Sigmoid colon (tissue), 7 donors: Measurements from ENCODE around the gene ANO9. TPM values are rescaled to one million over a fixed set of nuclear protein-coding genes. Genes with fewer than 3 reads are reported as not detected.

ENCODE experiments used
- DNase-seq: peaks from one replicate; pipeline ENCODE4 v3.0.0-alpha.2; 2019
- H3K27ac ChIP-seq, 4 donors: fragments of 200-600 bp; sonication (generic); one replicate each; pipeline ENCODE4 v1.5.1; 2016 to 2019; ENCODE audit warnings: mild to moderate bottlenecking in 1 of 4
- H3K27me3 ChIP-seq, 3 donors: fragments of 200-600 bp; sonication (generic); one replicate each; pipeline ENCODE4 v1.5.1; 2019; ENCODE audit warnings: mild to moderate bottlenecking in 1 of 3
- H3K36me3 ChIP-seq, 4 donors: fragments of 200-600 bp; sonication (generic); one replicate each; pipeline ENCODE4 v1.5.1; 2016 to 2019
- H3K4me1 ChIP-seq, 4 donors: fragments of 200-600 bp; sonication (generic); one replicate each; pipeline ENCODE4 v1.5.1; 2017 to 2019
- H3K4me3 ChIP-seq, 4 donors: fragments of 200-600 bp; sonication (generic); one replicate each; pipeline ENCODE4 v1.5.1; 2017 to 2019; ENCODE audit warnings: mild to moderate bottlenecking in 2 of 4, moderate library complexity in 1 of 4
- H3K9me3 ChIP-seq, 4 donors: fragments of 200-600 bp in 3 of 4; sonication (generic) in 3 of 4; one replicate each; pipeline versions ENCODE4 v1.5.1 to v1.6.1; 2013 to 2019
- EP300 ChIP-seq, 4 donors: sonication (generic); formaldehyde crosslinking; IDR thresholded peaks; one replicate each; pipeline ENCODE4 v1.6.1; 2017; ENCODE audit warnings: antibody characterized with exemption in 4 of 4
- POLR2A ChIP-seq, 2 donors: fragments of 450-650 bp; IDR thresholded peaks; one replicate each; pipeline ENCODE4 v1.6.1; 2016; ENCODE audit warnings: antibody characterized with exemption in 2 of 2, mild to moderate bottlenecking in 2 of 2, moderate library complexity in 2 of 2
- POLR2AphosphoS5 ChIP-seq, 4 donors: sonication (generic); formaldehyde crosslinking; IDR thresholded peaks; one replicate each; pipeline ENCODE4 v1.6.1; 2017; ENCODE audit warnings: antibody characterized with exemption in 4 of 4
- WGBS, 2 donors: extraction: QIAGEN DNeasy Blood & Tissue Kit; methylation state at CpG; one replicate each; pipeline ENCODE4 v1.1.7; 2013; 5-methylcytosine and 5-hydroxymethylcytosine counted together
- intact Hi-C: fragments of 100-400 bp; cut with DNase I; formaldehyde crosslinking; loops from one replicate; pipeline ENCODE4 v1.15.1; 2023
- polyA plus RNA-seq, 3 donors: library from polyadenylated mRNA; stranded (reverse); fragments of 200-250 nt; gene quantifications; one replicate each; pipeline ENCODE4 v1.2.3, GENCODE V29; 2013
- total RNA-seq, 4 donors: library from RNA; depleted of rRNA; stranded (reverse); fragments of >200 nt; gene quantifications; one replicate each; pipeline ENCODE4 v1.1.0, GENCODE V29; 2016
- TF ChIP-seq, protein P1 (sequence below), 4 experiments: fragments of 450-650 bp in 3 of 4; fragments of 200-600 bp in 1 of 4; IDR thresholded peaks; one replicate each; pipeline ENCODE4 v1.5.1; 2016 to 2019; ENCODE audit warnings: antibody characterized with exemption in 4 of 4, mild to moderate bottlenecking in 3 of 4, moderate library complexity in 2 of 4
- donor health status: healthy with polysubstance abuse.
- donor health status: Bipolar disorder and iron deficiency.
- donor health status: healthy.

Gene ANO9
- total and polyA plus RNA-seq, 7 donors, result 0.14 to 123 (median 2.5) TPM

DNA sequence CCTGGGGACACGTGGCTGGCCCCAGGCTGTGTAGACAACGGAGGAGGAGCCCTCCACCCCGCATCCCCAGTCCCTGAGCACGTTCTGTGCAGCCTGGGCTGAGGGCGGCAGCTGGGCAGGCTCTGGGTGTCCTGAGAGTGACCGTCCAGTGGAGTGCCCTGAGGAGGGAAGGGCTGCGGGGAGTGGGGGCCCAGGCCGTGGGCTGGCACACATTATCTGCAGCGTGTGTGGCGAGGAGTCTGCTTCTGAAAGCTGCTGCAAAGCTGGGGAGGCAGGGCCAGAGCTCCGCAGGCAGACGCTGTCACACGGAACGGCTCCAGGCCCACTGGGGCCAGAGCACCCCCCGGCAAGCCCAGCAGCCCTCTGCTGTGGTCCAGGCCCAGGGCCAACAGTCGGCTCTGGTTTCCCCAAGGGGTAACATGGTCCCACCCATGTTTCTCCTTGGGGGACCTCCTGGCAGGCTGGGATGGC, 835 bp upstream of the ANO9 start:
- H3K27ac ChIP-seq, result no peak overlapping the region
- H3K4me1 ChIP-seq, result peaks cover 0 to 2% (median under 1%) of the 10 kb centered on the region in 4 donors
- no peak overlapping the region for H3K4me3 ChIP-seq
- peaks cover 17 to 66% (median 33%) of the 10 kb centered on the region in 3 donors for H3K27me3 ChIP-seq
- DNase-seq, result no peak
- no peaks in the 10 kb centered on the region for H3K36me3 ChIP-seq
- TF ChIP-seq POLR2AphosphoS5 (IDR thresholded peaks at IDR 0.05), result no peak
- no peaks in the 10 kb centered on the region for H3K9me3 ChIP-seq
- 68 to 84% methylated on average over 16 of the region's 16 CpGs for WGBS, 2 donors
- intact Hi-C loops, result no loop called here

DNA sequence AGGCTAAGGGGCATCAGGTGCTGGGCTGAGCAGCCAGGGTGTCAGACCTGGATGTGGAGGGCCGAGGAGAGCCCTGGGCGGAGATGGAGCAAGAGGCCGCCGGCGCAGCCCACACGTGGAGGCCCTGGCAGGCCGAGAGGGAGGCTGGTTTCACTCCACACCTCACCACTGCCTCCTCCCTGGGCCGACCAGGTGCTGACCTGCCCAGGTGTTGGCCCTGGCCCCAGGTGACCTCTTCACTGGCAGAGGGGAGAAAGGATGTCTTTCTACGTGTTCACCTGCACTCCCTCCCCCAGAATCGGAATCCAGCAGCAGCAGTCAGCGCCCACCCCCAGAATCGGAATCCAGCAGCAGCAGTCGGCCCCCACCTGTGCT, 781 bp downstream of the ANO9 start:
- Histone ChIP-seq H3K36me3 (no peaks in the 10 kb centered on the region), H3K4me3 (no peak overlapping the region), H3K27ac (no peak overlapping the region), H3K9me3 (no peaks in the 10 kb centered on the region), H3K4me1 (no peaks in the 10 kb centered on the region), H3K27me3 (peaks cover 17 to 72% (median 33%) of the 10 kb centered on the region in 3 donors)
- no peak for TF ChIP-seq EP300 (IDR thresholded peaks at IDR 0.05)
- no peak for TF ChIP-seq POLR2AphosphoS5 (IDR thresholded peaks at IDR 0.05)
- no peak for TF ChIP-seq POLR2A (IDR thresholded peaks at IDR 0.05)
- TF ChIP-seq, protein P1, sequence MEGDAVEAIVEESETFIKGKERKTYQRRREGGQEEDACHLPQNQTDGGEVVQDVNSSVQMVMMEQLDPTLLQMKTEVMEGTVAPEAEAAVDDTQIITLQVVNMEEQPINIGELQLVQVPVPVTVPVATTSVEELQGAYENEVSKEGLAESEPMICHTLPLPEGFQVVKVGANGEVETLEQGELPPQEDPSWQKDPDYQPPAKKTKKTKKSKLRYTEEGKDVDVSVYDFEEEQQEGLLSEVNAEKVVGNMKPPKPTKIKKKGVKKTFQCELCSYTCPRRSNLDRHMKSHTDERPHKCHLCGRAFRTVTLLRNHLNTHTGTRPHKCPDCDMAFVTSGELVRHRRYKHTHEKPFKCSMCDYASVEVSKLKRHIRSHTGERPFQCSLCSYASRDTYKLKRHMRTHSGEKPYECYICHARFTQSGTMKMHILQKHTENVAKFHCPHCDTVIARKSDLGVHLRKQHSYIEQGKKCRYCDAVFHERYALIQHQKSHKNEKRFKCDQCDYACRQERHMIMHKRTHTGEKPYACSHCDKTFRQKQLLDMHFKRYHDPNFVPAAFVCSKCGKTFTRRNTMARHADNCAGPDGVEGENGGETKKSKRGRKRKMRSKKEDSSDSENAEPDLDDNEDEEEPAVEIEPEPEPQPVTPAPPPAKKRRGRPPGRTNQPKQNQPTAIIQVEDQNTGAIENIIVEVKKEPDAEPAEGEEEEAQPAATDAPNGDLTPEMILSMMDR (IDR thresholded peaks at IDR 0.05), result no peak
- no peak for DNase-seq
- intact Hi-C loops, result no loop called here
- WGBS, 2 donors, result 17 to 58% methylated on average over 13 of the region's 13 CpGs

DNA sequence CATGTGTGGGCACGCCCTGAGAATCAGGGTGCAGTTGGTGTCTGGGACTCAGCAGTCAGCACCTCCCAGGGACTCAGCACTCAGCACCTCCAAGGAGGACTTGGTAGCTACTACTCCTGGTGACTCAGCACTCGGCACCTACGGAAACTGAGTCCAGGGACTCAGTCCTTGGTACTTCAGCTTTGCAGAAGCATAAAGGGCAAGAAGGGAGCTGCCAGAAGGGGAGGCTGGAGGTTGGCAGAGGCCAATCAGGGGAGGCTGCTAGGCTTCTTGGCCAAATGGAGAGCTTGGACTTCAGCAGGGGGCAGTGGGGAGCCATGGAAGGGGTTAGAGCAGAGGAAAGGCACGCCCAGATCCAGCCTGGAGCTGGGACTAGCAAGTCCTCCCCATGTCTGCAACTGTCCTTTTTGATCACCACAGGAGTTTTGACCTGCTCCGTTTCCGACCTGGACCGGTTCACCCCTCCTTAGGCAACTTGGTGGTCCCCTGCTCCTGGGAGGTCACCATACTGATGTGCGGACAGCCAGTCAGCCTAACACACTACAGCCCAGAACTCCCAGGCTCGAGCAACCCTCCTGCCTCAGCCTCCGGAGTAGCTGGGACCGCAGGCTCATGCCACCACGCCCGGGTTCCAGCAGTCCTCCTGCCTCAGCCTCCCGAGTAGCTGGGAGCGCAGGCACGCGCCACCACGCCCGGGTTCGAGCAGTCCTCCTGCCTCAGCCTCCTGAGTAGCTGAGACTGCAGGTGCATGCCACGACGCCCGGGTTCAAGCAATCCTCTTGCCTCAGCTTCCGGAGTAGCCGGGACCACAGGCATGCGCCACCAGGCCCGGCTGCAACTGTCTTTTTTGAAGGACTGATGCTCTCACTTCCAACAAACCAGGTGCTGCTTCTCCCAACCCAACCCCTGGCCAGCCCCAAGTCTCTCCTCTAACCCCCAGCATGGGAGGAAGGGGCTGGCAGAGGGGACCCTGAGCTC, 1.5 kb downstream of the ANO9 start:
- H3K4me3 ChIP-seq, result no peak overlapping the region
- DNase-seq, result no peak
- no peaks in the 10 kb centered on the region for H3K4me1 ChIP-seq
- H3K27ac ChIP-seq, result no peak overlapping the region
- H3K9me3 ChIP-seq, result no peaks in the 10 kb centered on the region
- no peaks in the 10 kb centered on the region for H3K36me3 ChIP-seq
- WGBS, 2 donors, result 82 to 90% methylated on average over 27 of the region's 27 CpGs
- intact Hi-C loops, result no loop called here
- TF ChIP-seq POLR2A (IDR thresholded peaks at IDR 0.05), result no peak
- no peak for TF ChIP-seq EP300 (IDR thresholded peaks at IDR 0.05)
- TF ChIP-seq, protein P1 (IDR thresholded peaks at IDR 0.05), result no peak
- TF ChIP-seq POLR2AphosphoS5 (IDR thresholded peaks at IDR 0.05), result no peak
- peaks cover 17 to 72% (median 33%) of the 10 kb centered on the region in 3 donors for H3K27me3 ChIP-seq

DNA sequence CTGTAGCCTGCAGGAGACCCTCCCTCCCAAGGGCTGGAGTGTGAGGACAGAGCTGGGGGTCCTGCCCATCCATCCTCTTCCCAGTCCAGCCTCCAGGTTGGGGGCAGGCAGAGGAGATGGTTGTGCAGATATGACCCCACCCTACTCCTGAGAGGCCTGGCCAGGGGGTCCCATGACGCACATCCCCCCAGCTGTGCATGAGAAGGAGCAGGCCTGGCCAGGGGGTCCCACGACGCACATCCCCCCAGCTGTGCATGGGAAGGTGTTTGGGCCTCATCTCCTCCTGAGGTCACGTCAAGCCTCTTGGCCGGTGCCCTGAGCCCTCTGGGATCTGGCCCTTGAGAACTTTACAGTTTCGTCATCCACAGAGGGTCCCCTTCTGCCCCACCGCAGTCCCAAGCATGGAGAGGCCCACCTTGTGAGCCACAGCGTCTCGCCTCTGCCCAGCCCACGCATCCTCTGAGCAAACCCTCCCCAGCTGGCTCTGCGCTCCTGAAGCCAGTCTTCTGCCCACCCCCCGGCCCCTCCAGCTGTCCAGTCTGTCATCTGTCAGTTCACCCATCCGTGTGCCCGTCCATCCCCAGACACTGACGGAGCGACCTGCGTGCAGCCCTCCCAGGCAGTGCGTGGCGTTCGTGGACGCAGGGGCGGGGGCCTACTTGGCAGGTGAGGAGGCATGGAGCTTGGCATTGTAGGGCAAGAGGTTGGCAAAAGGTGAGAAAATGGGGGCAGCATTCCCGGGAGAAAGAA, 2.3 kb downstream of the ANO9 start:
- Histone ChIP-seq H3K4me3 (no peak overlapping the region), H3K27me3 (peaks cover 17 to 69% (median 33%) of the 10 kb centered on the region in 3 donors), H3K4me1 (no peaks in the 10 kb centered on the region), H3K36me3 (no peaks in the 10 kb centered on the region), H3K9me3 (no peaks in the 10 kb centered on the region), H3K27ac (no peak overlapping the region)
- no peak for TF ChIP-seq EP300 (IDR thresholded peaks at IDR 0.05)
- no peak for TF ChIP-seq POLR2AphosphoS5 (IDR thresholded peaks at IDR 0.05)
- no peak for TF ChIP-seq POLR2A (IDR thresholded peaks at IDR 0.05)
- TF ChIP-seq, protein P1 (IDR thresholded peaks at IDR 0.05), result no peak
- no peak for DNase-seq
- intact Hi-C loops, result no loop called here
- 89 to 90% methylated on average over 23 of the region's 23 CpGs for WGBS, 2 donors
